ENCODE measurements around the gene STRA8.
A peak's percentile ranks its signal among the peaks of the same experiment; 100 is the strongest.
"Not testable (repeated sequence)": the region's sequence is repeated elsewhere in the genome, so short reads cannot be mapped to it uniquely, and the experiment has no call there.

Gene STRA8

GRCh38 chr7:135204876-135205275 is 28.8 kb upstream of the STRA8 start:
- no peak for DNase-seq (ENCODE audit: low read depth in 2 of 2)

GRCh38 chr7:135205850-135206249 is 27.8 kb upstream of the STRA8 start:
- DNase-seq (ENCODE audit: low read depth in 2 of 2), result no peak

- no peak for DNase-seq (ENCODE audit: low read depth in 2 of 2)
Observed at GRCh38 chr7:135206941-135207391, 26.7 kb upstream of the STRA8 start.

- DNase-seq (ENCODE audit: low read depth in 2 of 2), result no peak
Observed at GRCh38 chr7:135207406-135208101, 26.1 kb upstream of the STRA8 start.

- no peak for DNase-seq (ENCODE audit: low read depth in 2 of 2)
Observed at GRCh38 chr7:135208102-135208793, 25.4 kb upstream of the STRA8 start.

- DNase-seq (ENCODE audit: low read depth in 2 of 2), result no peak
Observed at GRCh38 chr7:135209225-135209834, 24.3 kb upstream of the STRA8 start.

- no peak for DNase-seq (ENCODE audit: low read depth in 2 of 2)
Observed at GRCh38 chr7:135210888-135211178, 22.8 kb upstream of the STRA8 start.

GRCh38 chr7:135211179-135211945 is 22.3 kb upstream of the STRA8 start, which contains the start of gene WDR91:
Gene WDR91 (minus strand): TSS chr7:135211526. CDS start chr7:135211502, 24 bp downstream.
- DNase-seq (ENCODE audit: low read depth in 2 of 2), result peak; percentile 95 to 99

GRCh38 chr7:135211946-135212685 is 21.5 kb upstream of the STRA8 start:
- DNase-seq (ENCODE audit: low read depth in 2 of 2), result not testable (repeated sequence)

- DNase-seq (ENCODE audit: low read depth in 2 of 2), result no peak
Observed at GRCh38 chr7:135213831-135214230, 19.8 kb upstream of the STRA8 start.

- no peak for DNase-seq (ENCODE audit: low read depth in 2 of 2)
Observed at GRCh38 chr7:135215180-135215579, 18.5 kb upstream of the STRA8 start.

GRCh38 chr7:135215698-135216097 is 17.9 kb upstream of the STRA8 start:
- DNase-seq (ENCODE audit: low read depth in 2 of 2), result no peak

GRCh38 chr7:135217645-135218509 is 15.8 kb upstream of the STRA8 start:
- DNase-seq (ENCODE audit: low read depth in 2 of 2), result no peak

- no peak for DNase-seq (ENCODE audit: low read depth in 2 of 2)
Observed at GRCh38 chr7:135224027-135224426, 9.6 kb upstream of the STRA8 start.

- DNase-seq (ENCODE audit: low read depth in 2 of 2), result no peak
Observed at GRCh38 chr7:135231686-135232085, 2.0 kb upstream of the STRA8 start.

GRCh38 chr7:135232087-135232486 is 1.6 kb upstream of the STRA8 start:
- DNase-seq (ENCODE audit: low read depth in 2 of 2), result no peak

GRCh38 chr7:135232720-135233119 is 918 bp upstream of the STRA8 start:
- no peak for DNase-seq (ENCODE audit: low read depth in 2 of 2)

GRCh38 chr7:135234095-135234494 is 457 bp downstream of the STRA8 start:
- DNase-seq (ENCODE audit: low read depth in 2 of 2), result not testable (repeated sequence)

- DNase-seq (ENCODE audit: low read depth in 2 of 2), result no peak
Observed at GRCh38 chr7:135234727-135235126, 1.1 kb downstream of the STRA8 start.

- no peak for DNase-seq (ENCODE audit: low read depth in 2 of 2)
Observed at GRCh38 chr7:135235841-135236240, 2.2 kb downstream of the STRA8 start.

- no peak for DNase-seq (ENCODE audit: low read depth in 2 of 2)
Observed at GRCh38 chr7:135236727-135237126, 3.1 kb downstream of the STRA8 start.

All from stimulated activated CD4-positive, alpha-beta T cell treated with anti-CD3 and anti-CD28 coated beads, Interleukin-1b, Interleukin-23, amount 100 ng/mL, for 1 hour (primary cell).